IMR-90 (cell line): Measurements from ENCODE around the gene BHLHA15. TPM values are rescaled to one million over a fixed set of nuclear protein-coding genes. Genes with fewer than 3 reads are reported as not detected.

Experiments
- ATAC-seq: fragments of 200-7000 bp; cut with Tn5 transposase; 2 replicates; pipeline ENCODE4 v1.9.1; 2020; ENCODE audit warnings: low read depth, mild to moderate bottlenecking, moderate library complexity
- BruUV-seq: library from RNA; stranded (reverse); fragments of 400-500 nt; replicated peaks from 2 replicates; lab custom pipeline; 2021; lab: Mats Ljungman, UMichigan
- CTCF ChIA-PET: fragments of 300-600 bp; formaldehyde crosslinking; extraction: SDS; loops from one replicate; lab custom pipeline; 2021; ENCODE audit warnings: antibody characterized with exemption; lab: Yijun Ruan, JAX
- POLR2A ChIA-PET: fragments of 300-600 bp; sonication (Branson Sonifier 250); formaldehyde crosslinking; loops from one replicate; lab custom pipeline; 2022; ENCODE audit warnings: antibody characterized with exemption; ENCODE audit not compliant: unreplicated experiment; lab: Charles Lee
- DNase-seq: peaks from one replicate; pipeline ENCODE4 v3.0.0; 2013
- H2AFZ ChIP-seq: replicated peaks from 2 replicates; pipeline ENCODE3; 2013; ENCODE audit warnings: low read length, mild to moderate bottlenecking; ENCODE audit not compliant: poor library complexity
- H2AK5ac ChIP-seq: 2 replicates; pipeline ENCODE4 v1.6.1; 2013; ENCODE audit warnings: low read depth, low read length, inconsistent platforms
- H2AK9ac ChIP-seq: replicated peaks from 2 replicates; pipeline ENCODE3; 2013; ENCODE audit warnings: mild to moderate bottlenecking, low read depth, low read length, moderate library complexity; ENCODE audit not compliant: poor library complexity
- H2BK120ac ChIP-seq: 2 replicates; pipeline ENCODE4 v1.6.1; 2013; ENCODE audit warnings: low read depth, low read length, inconsistent platforms
- H2BK15ac ChIP-seq: 3 replicates; pipeline ENCODE4 v1.6.1; 2013; ENCODE audit warnings: low read depth, low read length, inconsistent platforms
- H2BK20ac ChIP-seq: 2 replicates; pipeline ENCODE4 v1.6.1; 2013; ENCODE audit warnings: low read depth, mild to moderate bottlenecking, inconsistent platforms, low read length, moderate library complexity
- H2BK5ac ChIP-seq: 2 replicates; pipeline ENCODE4 v1.6.1; 2013; ENCODE audit warnings: mild to moderate bottlenecking, low read depth, low read length, inconsistent platforms; ENCODE audit not compliant: poor library complexity, severe bottlenecking
- H3K14ac ChIP-seq: replicated peaks from 2 replicates; pipeline ENCODE4 v1.6.1; 2013; ENCODE audit warnings: low read depth, low read length, inconsistent platforms
- H3K18ac ChIP-seq: 2 replicates; pipeline ENCODE4 v1.6.1; 2013; ENCODE audit warnings: low read depth, low read length, control low read depth
- H3K23ac ChIP-seq: 2 replicates; pipeline ENCODE4 v1.6.1; 2013; ENCODE audit warnings: low read depth, low read length, inconsistent platforms
- H3K27ac ChIP-seq: 2 replicates; pipeline ENCODE4 v1.5.1; 2013; ENCODE audit warnings: mild to moderate bottlenecking, control low read depth, low read length; ENCODE audit not compliant: insufficient read depth
- H3K27me3 ChIP-seq: 2 replicates; pipeline ENCODE4 v1.6.1; 2013; ENCODE audit warnings: low read length; ENCODE audit not compliant: control insufficient read depth, insufficient read depth
- H3K36me3 ChIP-seq: 2 replicates; pipeline ENCODE4 v1.6.1; 2013; ENCODE audit warnings: low read length, mixed read lengths; ENCODE audit not compliant: control insufficient read depth, insufficient read depth
- H3K4ac ChIP-seq: 2 replicates; pipeline ENCODE4 v1.6.1; 2013; ENCODE audit warnings: low read depth, low read length, inconsistent platforms
- H3K4me1 ChIP-seq: 2 replicates; pipeline ENCODE4 v1.6.1; 2013; ENCODE audit warnings: low read length, mixed read lengths; ENCODE audit not compliant: control insufficient read depth, insufficient read depth
- H3K4me2 ChIP-seq: 2 replicates; pipeline ENCODE4 v1.6.1; 2013; ENCODE audit warnings: low read depth, mild to moderate bottlenecking, control low read depth, low read length, moderate library complexity
- H3K4me3 ChIP-seq: 2 replicates; pipeline ENCODE4 v1.5.1; 2013; ENCODE audit warnings: low read depth, mild to moderate bottlenecking, control low read depth, low read length, moderate library complexity; ENCODE audit not compliant: insufficient read depth
- H3K56ac ChIP-seq: 2 replicates; pipeline ENCODE4 v1.6.1; 2013; ENCODE audit warnings: low read length, inconsistent platforms; ENCODE audit not compliant: insufficient read depth; ENCODE audit errors: extremely low read depth
- H3K79me1 ChIP-seq, 2 experiments: 2 replicates each; pipeline ENCODE4 v1.6.1; 2013; ENCODE audit warnings: low read length in 2 of 2, inconsistent platforms in 1 of 2, low read depth in 1 of 2
- H3K9ac ChIP-seq: 2 replicates; pipeline ENCODE4 v1.6.1; 2013; ENCODE audit warnings: low read depth, low read length, control low read depth
- H3K9me1 ChIP-seq: 2 replicates; pipeline ENCODE4 v1.6.1; 2013; ENCODE audit warnings: low read length, inconsistent platforms; ENCODE audit not compliant: insufficient read depth
- H3K9me3 ChIP-seq: 2 replicates; pipeline ENCODE4 v1.6.1; 2013; ENCODE audit warnings: low read length; ENCODE audit not compliant: control insufficient read depth, insufficient read depth
- H4K20me1 ChIP-seq: 2 replicates; pipeline ENCODE4 v1.6.1; 2013; ENCODE audit warnings: low read length, inconsistent platforms; ENCODE audit not compliant: insufficient read depth
- H4K5ac ChIP-seq: 2 replicates; pipeline ENCODE4 v1.6.1; 2013; ENCODE audit warnings: mild to moderate bottlenecking, low read depth, low read length, control low read depth
- H4K8ac ChIP-seq, 2 experiments: 2 replicates each; pipeline ENCODE4 v1.6.1; 2013; ENCODE audit warnings: low read depth in 2 of 2, low read length in 2 of 2, control low read depth in 1 of 2, inconsistent platforms in 1 of 2
- H4K91ac ChIP-seq: 2 replicates; pipeline ENCODE4 v1.6.1; 2013; ENCODE audit warnings: low read depth, low read length, inconsistent platforms; ENCODE audit not compliant: insufficient read depth
- BHLHE40 ChIP-seq: fragments of 150-350 bp; IDR thresholded peaks from 2 replicates; pipeline ENCODE4 v1.6.1; 2016; ENCODE audit warnings: mild to moderate bottlenecking, low read depth, low read length
- CEBPB ChIP-seq: IDR thresholded peaks from 2 replicates; pipeline ENCODE4 v1.6.1; 2012; ENCODE audit warnings: low read depth, low read length, improper control_type of control experiment
- MAFK ChIP-seq: IDR thresholded peaks from 2 replicates; pipeline ENCODE4 v1.6.1; 2012; ENCODE audit warnings: low read depth, low read length, improper control_type of control experiment
- MAZ ChIP-seq: IDR thresholded peaks from 2 replicates; pipeline ENCODE4 v1.6.1; 2012; ENCODE audit warnings: low read depth, mild to moderate bottlenecking, low read length, improper control_type of control experiment, moderate library complexity, borderline replicate concordance
- MXI1 ChIP-seq: IDR thresholded peaks from 2 replicates; pipeline ENCODE4 v1.6.1; 2012; ENCODE audit warnings: low read depth, mild to moderate bottlenecking, low read length, moderate library complexity, borderline replicate concordance
- NFE2L2 ChIP-seq: fragments of 150-350 bp; IDR thresholded peaks from 2 replicates; pipeline ENCODE4 v1.6.1; 2016; ENCODE audit warnings: low read depth, mild to moderate bottlenecking, low read length
- POLR2A ChIP-seq: IDR thresholded peaks from 2 replicates; pipeline ENCODE4 v1.6.1; 2012; ENCODE audit warnings: mild to moderate bottlenecking, low read depth, low read length
- RAD21 ChIP-seq: IDR thresholded peaks from 2 replicates; pipeline ENCODE4 v1.6.1; 2012; ENCODE audit warnings: low read length, improper control_type of control experiment
- RCOR1 ChIP-seq: IDR thresholded peaks from 2 replicates; pipeline ENCODE4 v1.6.1; 2012; ENCODE audit warnings: mild to moderate bottlenecking, low read length, improper control_type of control experiment; ENCODE audit not compliant: insufficient replicate concordance
- SMC3 ChIP-seq: fragments of 150-350 bp; IDR thresholded peaks from 2 replicates; pipeline ENCODE4 v1.6.1; 2016; ENCODE audit warnings: low read depth, mild to moderate bottlenecking, antibody characterized with exemption, low read length, moderate library complexity
- USF2 ChIP-seq: fragments of 150-350 bp; IDR thresholded peaks from 2 replicates; pipeline ENCODE4 v1.6.1; 2017; ENCODE audit warnings: mild to moderate bottlenecking, antibody characterized with exemption, low read length, low read depth
- WGBS, 2 experiments: methylation state at CpG; one replicate each; pipeline versions ENCODE4 v1.1.5 to v1.1.7; 2013; ENCODE audit warnings: missing lambda C conversion rate in 2 of 2; ENCODE audit not compliant: insufficient read length in 1 of 2; ENCODE audit errors: extremely low coverage in 2 of 2; 5-methylcytosine and 5-hydroxymethylcytosine counted together
- dilution Hi-C: fragments of 300-500 bp; cut with HindIII; formaldehyde crosslinking; loops from one replicate; pipeline ENCODE4 v1.14.3; 2018; ENCODE audit warnings: low sequenced_read_pairs; ENCODE audit not compliant: unreplicated experiment
- in situ Hi-C: fragments of 300-500 bp; cut with MboI; formaldehyde crosslinking; loops from 3 replicates; pipeline ENCODE4 v1.14.3; 2019; ENCODE audit warnings: low sequenced_read_pairs, inconsistent platforms, mixed read lengths
- intact Hi-C: fragments of 100-400 bp; cut with micrococcal nuclease; formaldehyde crosslinking; loops from 2 replicates; pipeline ENCODE4 v1.10.0; 2022
- polyA plus RNA-seq, 3 experiments: library from polyadenylated mRNA; depleted of rRNA; stranded (reverse); fragments of >200 nt; gene quantifications; 2 replicates each; pipeline ENCODE4 v1.2.3, GENCODE V29; 2012; ENCODE audit warnings: low replicate concordance in 1 of 3
- total RNA-seq: library from RNA; depleted of rRNA; stranded (reverse); fragments of >200 nt; gene quantifications from 2 replicates; pipeline ENCODE4 v1.2.3, GENCODE V29; 2012

BHLHA15 gene
- total and polyA plus RNA-seq, 2 of the 4 experiments (the other 2 are of a cell fraction), result not detected

GRCh38 chr7:98222533-98223195, 11.4 kb downstream of the BHLHA15 start:
- dilution Hi-C loops (no loop called here), in situ Hi-C loops (no loop called here), intact Hi-C loops (no loop called here)
- BruUV-seq, result no TSS peak
- Histone ChIP-seq H2BK15ac (no peak overlapping the region), H2BK5ac (no peak overlapping the region), H3K14ac (no peak overlapping the region), H3K4me1 (peaks cover 3% of the 10 kb centered on the region), H3K23ac (no peak overlapping the region), H4K8ac (no peak overlapping the region), H3K4me3 (no peak overlapping the region), H2AK9ac (no peak overlapping the region), H3K56ac (no peak overlapping the region), H3K79me1 (no peaks in the 10 kb centered on the region), H3K27me3 (no peaks in the 10 kb centered on the region), H2BK20ac (no peak overlapping the region), H3K9me3 (no peaks in the 10 kb centered on the region), H3K18ac (no peak overlapping the region), H4K20me1 (no peaks in the 10 kb centered on the region), H3K36me3 (peaks cover 29% of the 10 kb centered on the region), H3K9me1 (no peaks in the 10 kb centered on the region), H4K5ac (no peak overlapping the region), H2BK120ac (no peak overlapping the region), H4K91ac (no peak overlapping the region), H3K27ac (no peak overlapping the region), H3K4me2 (no peak overlapping the region), H3K4ac (no peak overlapping the region), H2AK5ac (no peak overlapping the region), H2AFZ (no peak overlapping the region), H3K9ac (no peak overlapping the region)
- POLR2A ChIA-PET, result no interaction called here
- ATAC-seq, result no peak
- CTCF ChIA-PET, result no interaction called here
- no peak for DNase-seq
- WGBS, 2 experiments, result 93% methylated on average over 16 of the region's 30 CpGs; no CpG with 5 or more reads in 1 of the 2 experiments
- TF ChIP-seq MXI1, result no peak
- no peak for TF ChIP-seq RAD21
- no peak for TF ChIP-seq CEBPB
- no peak for TF ChIP-seq SMC3
- TF ChIP-seq USF2, result no peak
- no peak for TF ChIP-seq BHLHE40
- TF ChIP-seq MAFK, result no peak
- TF ChIP-seq MAZ, result no peak
- TF ChIP-seq POLR2A, result no peak
- no peak for TF ChIP-seq RCOR1
- TF ChIP-seq NFE2L2, result no peak
